Esophagus squamous epithelium (tissue), 4 donors: ENCODE measurements around the gene TMEM167A.

Source experiments
- POLR2A ChIP-seq, 4 donors: fragments of 450-650 bp; IDR thresholded peaks; one replicate each; pipeline ENCODE4 v1.6.1; 2017; ENCODE audit warnings: antibody characterized with exemption in 4 of 4, mild to moderate bottlenecking in 4 of 4, moderate library complexity in 3 of 4
- TF ChIP-seq, protein P1 (sequence below), 6 experiments: fragments of 450-650 bp in 4 of 6; fragments of 200-600 bp in 2 of 6; sonication (generic) in 2 of 6; IDR thresholded peaks; one replicate each; pipeline ENCODE4 v1.5.1; 2016 to 2019; ENCODE audit warnings: antibody characterized with exemption in 6 of 6, mild to moderate bottlenecking in 4 of 6, moderate library complexity in 4 of 6

DNA sequence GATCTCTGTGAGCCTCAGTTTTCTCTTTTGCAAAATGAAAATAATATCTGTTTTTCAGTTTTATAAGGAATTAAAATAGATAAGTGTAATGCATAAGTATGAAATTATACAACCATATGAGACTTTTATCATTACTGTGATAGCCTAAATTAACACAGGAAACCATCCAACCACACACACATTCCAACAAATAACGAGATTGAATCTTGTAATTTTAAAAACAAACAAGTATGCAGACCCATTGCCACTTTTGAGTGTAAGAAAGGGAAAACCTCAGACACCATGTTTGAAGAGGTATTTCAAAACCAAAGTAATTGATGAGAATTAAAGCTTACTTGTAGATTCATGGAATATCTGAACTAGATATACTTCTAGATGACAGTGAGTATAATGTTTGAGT, 32.2 kb upstream of the TMEM167A start:
- TF ChIP-seq POLR2A (IDR thresholded peaks at IDR 0.05), result no peak
- TF ChIP-seq, protein P1, sequence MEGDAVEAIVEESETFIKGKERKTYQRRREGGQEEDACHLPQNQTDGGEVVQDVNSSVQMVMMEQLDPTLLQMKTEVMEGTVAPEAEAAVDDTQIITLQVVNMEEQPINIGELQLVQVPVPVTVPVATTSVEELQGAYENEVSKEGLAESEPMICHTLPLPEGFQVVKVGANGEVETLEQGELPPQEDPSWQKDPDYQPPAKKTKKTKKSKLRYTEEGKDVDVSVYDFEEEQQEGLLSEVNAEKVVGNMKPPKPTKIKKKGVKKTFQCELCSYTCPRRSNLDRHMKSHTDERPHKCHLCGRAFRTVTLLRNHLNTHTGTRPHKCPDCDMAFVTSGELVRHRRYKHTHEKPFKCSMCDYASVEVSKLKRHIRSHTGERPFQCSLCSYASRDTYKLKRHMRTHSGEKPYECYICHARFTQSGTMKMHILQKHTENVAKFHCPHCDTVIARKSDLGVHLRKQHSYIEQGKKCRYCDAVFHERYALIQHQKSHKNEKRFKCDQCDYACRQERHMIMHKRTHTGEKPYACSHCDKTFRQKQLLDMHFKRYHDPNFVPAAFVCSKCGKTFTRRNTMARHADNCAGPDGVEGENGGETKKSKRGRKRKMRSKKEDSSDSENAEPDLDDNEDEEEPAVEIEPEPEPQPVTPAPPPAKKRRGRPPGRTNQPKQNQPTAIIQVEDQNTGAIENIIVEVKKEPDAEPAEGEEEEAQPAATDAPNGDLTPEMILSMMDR (IDR thresholded peaks at IDR 0.05), result no peak
